SK-N-MC (cell line): ENCODE data around the gene PTPN13.
A peak's percentile ranks its signal among the peaks of the same experiment; 100 is the strongest.

Experiments
- DNase-seq: peaks from one replicate; pipeline ENCODE4 v3.0.0-alpha.2; 2011; ENCODE audit warnings: low read depth, low spot score
- H3K27ac ChIP-seq: fragments of 200-600 bp; sonication (generic); 2 replicates; pipeline ENCODE4 v1.5.1; 2016; ENCODE audit warnings: mixed run types
- H3K36me3 ChIP-seq: fragments of 200-600 bp; sonication (generic); 2 replicates; pipeline ENCODE4 v1.6.1; 2017; ENCODE audit warnings: antibody characterized with exemption, low read length, mixed read lengths; ENCODE audit not compliant: insufficient read depth
- H3K4me3 ChIP-seq: fragments of 200-600 bp; sonication (generic); 2 replicates; pipeline ENCODE4 v1.5.1; 2016
- H3K9ac ChIP-seq: fragments of 200-600 bp; sonication (generic); 2 replicates; pipeline ENCODE4 v1.8.0; 2017; ENCODE audit warnings: mixed run types, mixed read lengths; ENCODE audit not compliant: insufficient read length
- H3K9me3 ChIP-seq: fragments of 200-600 bp; sonication (generic); 2 replicates; pipeline ENCODE4 v1.6.1; 2017; ENCODE audit warnings: low read depth, mild to moderate bottlenecking, antibody characterized with exemption, low read length, moderate library complexity, mixed read lengths
- EZH2 ChIP-seq: fragments of 200-600 bp; sonication (generic); IDR thresholded peaks from one replicate; pipeline ENCODE4 v1.6.1; 2017; ENCODE audit warnings: antibody characterized with exemption
- FOXP2 ChIP-seq: optimal IDR thresholded peaks from 2 replicates; pipeline ENCODE3; 2011; ENCODE audit warnings: mild to moderate bottlenecking, moderate library complexity; ENCODE audit not compliant: insufficient read depth; ENCODE audit errors: extremely low read length, control extremely low read depth
- POLR2AphosphoS5 ChIP-seq: IDR thresholded peaks from 2 replicates; pipeline ENCODE4 v1.6.1; 2012; ENCODE audit warnings: mild to moderate bottlenecking, low read depth, low read length, borderline replicate concordance

The PTPN13 gene

DNA sequence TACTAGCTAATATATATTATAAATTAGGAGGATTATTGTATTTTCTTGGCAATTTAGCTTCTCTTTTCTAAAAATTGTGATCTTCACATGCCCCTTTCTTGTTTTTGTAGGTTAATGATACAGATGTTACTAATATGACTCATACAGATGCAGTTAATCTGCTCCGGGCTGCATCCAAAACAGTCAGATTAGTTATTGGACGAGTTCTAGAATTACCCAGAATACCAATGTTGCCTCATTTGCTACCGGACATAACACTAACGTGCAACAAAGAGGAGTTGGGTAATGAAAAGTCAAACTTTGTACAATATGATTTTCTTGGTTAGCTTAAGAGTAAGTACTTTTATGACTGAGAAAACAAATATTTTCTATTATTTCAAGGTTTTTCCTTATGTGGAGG is 180.9 kb downstream of the PTPN13 start:
- peaks cover 97% of the 10 kb centered on the region for H3K36me3 ChIP-seq
- no peak overlapping the region for H3K9ac ChIP-seq

GRCh38 chr4:86778175-86778574 is 184.1 kb downstream of the PTPN13 start:
- Histone ChIP-seq H3K9ac (no peak overlapping the region), H3K36me3 (peaks cover 97% of the 10 kb centered on the region), H3K4me3 (no peak overlapping the region), H3K27ac (peak overlapping the region; percentile 62; the same call in 1 of the 2 replicates), H3K9me3 (no peaks in the 10 kb centered on the region)
- TF ChIP-seq POLR2AphosphoS5 (no peak), FOXP2 (no peak), EZH2 (no peak)
- DNase-seq = no peak

More for the DNA sequence above, 180.9 kb downstream of the PTPN13 start:
- no peak for DNase-seq
- H3K9me3 ChIP-seq = no peaks in the 10 kb centered on the region
- H3K4me3 ChIP-seq = no peak overlapping the region
- TF ChIP-seq POLR2AphosphoS5 = no peak
- TF ChIP-seq EZH2 = no peak
- TF ChIP-seq FOXP2 = no peak
- no peak overlapping the region for H3K27ac ChIP-seq

DNA sequence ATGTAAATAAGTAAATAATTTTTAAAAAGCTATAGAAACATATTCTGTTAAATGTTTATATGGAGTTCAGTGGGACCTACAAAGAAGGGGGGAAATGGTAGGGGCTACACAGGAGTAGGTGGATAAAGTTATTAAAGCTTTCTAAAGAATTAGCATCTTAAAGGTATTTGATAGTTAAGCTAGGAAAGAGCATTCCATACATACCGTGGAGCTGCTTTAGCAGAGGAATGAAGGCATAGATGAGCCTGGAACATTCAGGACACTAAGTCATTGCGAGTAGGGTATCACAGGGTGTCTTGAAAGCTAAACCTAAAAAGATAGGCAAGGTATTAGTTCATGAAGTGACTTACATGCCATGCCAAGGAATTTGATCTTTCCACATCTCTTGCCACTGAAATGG is 194.7 kb downstream of the PTPN13 start:
- DNase-seq = no peak
- peaks cover 6% of the 10 kb centered on the region; the same call in 1 of the 2 replicates for H3K9me3 ChIP-seq
- H3K4me3 ChIP-seq = no peak overlapping the region
- H3K36me3 ChIP-seq = peaks cover 97% of the 10 kb centered on the region
- no peak overlapping the region for H3K27ac ChIP-seq
- no peak overlapping the region for H3K9ac ChIP-seq
- no peak for TF ChIP-seq EZH2
- no peak for TF ChIP-seq FOXP2
- TF ChIP-seq POLR2AphosphoS5 = no peak

DNA sequence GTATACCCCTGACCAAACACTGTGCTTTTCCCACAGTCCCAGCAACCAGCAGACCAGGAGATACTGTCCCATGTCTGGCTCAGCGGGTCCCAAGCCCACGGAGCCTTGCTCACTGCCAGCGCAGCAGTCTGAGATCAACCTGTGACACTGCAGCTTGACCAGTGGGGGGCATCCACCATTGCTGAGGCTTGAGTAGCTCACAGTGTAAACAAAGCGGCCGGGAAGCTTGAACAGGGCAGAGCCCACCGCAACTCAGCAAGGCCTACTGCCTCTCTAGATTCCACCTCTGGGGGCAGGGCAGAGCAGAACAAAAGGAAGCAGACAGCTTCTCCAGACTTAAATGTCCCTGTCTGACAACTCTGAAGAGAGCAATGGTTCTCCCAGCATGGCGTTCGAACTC is 197.0 kb downstream of the PTPN13 start:
- no peak for TF ChIP-seq EZH2
- no peak for TF ChIP-seq FOXP2
- no peak for TF ChIP-seq POLR2AphosphoS5
- DNase-seq = no peak
- Histone ChIP-seq H3K9ac (no peak overlapping the region), H3K4me3 (no peak overlapping the region), H3K27ac (no peak overlapping the region), H3K36me3 (peaks cover 81% of the 10 kb centered on the region), H3K9me3 (peaks cover 6% of the 10 kb centered on the region; the same call in 1 of the 2 replicates)

GRCh38 chr4:86809809-86810208 is 215.7 kb downstream of the PTPN13 start:
- DNase-seq = no peak
- TF ChIP-seq EZH2 (no peak), FOXP2 (no peak), POLR2AphosphoS5 (no peak)
- Histone ChIP-seq H3K27ac (no peak overlapping the region), H3K36me3 (peaks cover 98% of the 10 kb centered on the region), H3K9me3 (no peaks in the 10 kb centered on the region), H3K4me3 (no peak overlapping the region), H3K9ac (no peak overlapping the region)

DNA sequence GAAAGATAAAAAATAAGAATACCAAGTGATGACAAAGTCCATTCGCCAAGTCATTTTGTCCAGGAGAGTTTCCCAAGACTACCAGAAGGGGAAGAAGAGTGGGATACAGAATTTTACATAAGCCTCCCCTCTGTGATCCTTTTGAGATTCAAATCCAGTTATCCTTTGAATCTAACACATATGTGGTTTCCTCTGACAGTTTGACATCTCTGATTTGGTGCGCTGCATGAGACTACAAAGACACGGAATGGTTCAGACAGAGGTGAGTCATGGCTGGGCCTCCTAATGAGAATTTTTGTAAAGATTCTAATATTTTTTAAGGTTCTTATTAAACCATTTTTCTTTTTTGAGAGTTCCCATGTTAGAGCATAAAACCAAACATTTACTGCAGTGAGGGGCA is 216.7 kb downstream of the PTPN13 start:
- Histone ChIP-seq H3K9me3 (no peaks in the 10 kb centered on the region), H3K4me3 (no peak overlapping the region), H3K27ac (peak overlapping the region; percentile 15; the same call in 1 of the 2 replicates), H3K9ac (no peak overlapping the region), H3K36me3 (peaks cover 98% of the 10 kb centered on the region)
- DNase-seq = no peak
- TF ChIP-seq POLR2AphosphoS5 (no peak), EZH2 (no peak)

DNA sequence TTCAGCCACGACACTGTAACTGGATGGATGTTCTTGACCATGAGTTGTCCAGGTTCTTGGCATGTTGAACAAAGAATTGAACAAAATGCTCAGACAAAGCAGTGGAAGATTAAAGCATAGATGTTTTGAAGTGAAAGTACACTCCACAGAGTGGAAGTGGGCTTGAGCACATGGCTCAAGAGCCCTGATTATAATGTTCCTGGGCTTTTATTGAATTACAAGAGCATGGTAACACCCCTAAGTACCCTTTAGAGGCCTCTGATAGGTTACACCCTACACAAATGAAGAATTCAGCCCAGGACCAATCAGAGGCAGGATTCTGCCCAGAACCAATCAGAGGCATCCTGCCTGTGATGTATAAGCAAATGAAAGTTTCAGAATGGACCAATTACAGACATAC is 221.5 kb downstream of the PTPN13 start:
- peaks cover 88% of the 10 kb centered on the region for H3K36me3 ChIP-seq

GRCh38 chr4:86816501-86817273 is 222.6 kb downstream of the PTPN13 start:
- peak overlapping the region; percentile 82 for H3K27ac ChIP-seq
- no peak for TF ChIP-seq EZH2
- TF ChIP-seq POLR2AphosphoS5 = no peak
- TF ChIP-seq FOXP2 = no peak
- no peaks in the 10 kb centered on the region for H3K9me3 ChIP-seq
- H3K9ac ChIP-seq = no peak overlapping the region
- peaks cover 77% of the 10 kb centered on the region for H3K36me3 ChIP-seq
- H3K4me3 ChIP-seq = no peak overlapping the region
- DNase-seq = no peak

More for the DNA sequence above, 221.5 kb downstream of the PTPN13 start:
- DNase-seq = no peak
- peak overlapping the region; percentile 82; the same call in 1 of the 2 replicates for H3K27ac ChIP-seq
- H3K9ac ChIP-seq = no peak overlapping the region
- no peak overlapping the region for H3K4me3 ChIP-seq
- no peak for TF ChIP-seq FOXP2
- no peak for TF ChIP-seq POLR2AphosphoS5
- no peaks in the 10 kb centered on the region for H3K9me3 ChIP-seq
